GM12878 (cell line): ENCODE data around the gene EID1.

Experiments used
- CREM ChIP-seq: IDR thresholded peaks from 2 replicates; pipeline ENCODE4 v1.6.1; 2014; ENCODE audit warnings: antibody characterized with exemption, low read depth
- EP300 ChIP-seq, 2 experiments: fragments of 150-350 bp in 1 of 2; IDR thresholded peaks; 2 replicates each; pipeline ENCODE4 v1.6.1; 2011 to 2012; ENCODE audit warnings: low read depth in 2 of 2, low read length in 2 of 2, borderline replicate concordance in 1 of 2, improper control_type of control experiment in 1 of 2, inconsistent platforms in 1 of 2; ENCODE audit not compliant: control insufficient read depth in 1 of 2
- HDAC6 ChIP-seq: fragments of 200-600 bp; sonication (generic); IDR thresholded peaks from one replicate; pipeline ENCODE4 v1.8.0; 2017; ENCODE audit warnings: antibody characterized with exemption; ENCODE audit not compliant: unreplicated experiment
- MYC ChIP-seq: IDR thresholded peaks from 2 replicates; pipeline ENCODE4 v1.6.1; 2011; ENCODE audit warnings: mild to moderate bottlenecking, low read length, moderate library complexity, inconsistent platforms; ENCODE audit not compliant: insufficient read depth, insufficient replicate concordance, insufficient read length, severe bottlenecking
- POLR2A ChIP-seq: IDR thresholded peaks from 2 replicates; pipeline ENCODE4 v1.6.1; 2011; ENCODE audit warnings: low read depth, mild to moderate bottlenecking, low read length
- RBBP5 ChIP-seq: fragments of 200-600 bp; sonication (generic); conservative IDR thresholded peaks from 2 replicates; pipeline ENCODE4 v1.6.1; 2016
- STAT3 ChIP-seq: IDR thresholded peaks from 2 replicates; pipeline ENCODE4 v1.6.1; 2011; ENCODE audit warnings: low read depth, low read length, improper control_type of control experiment
- ZNF24 ChIP-seq: fragments of 450-650 bp; IDR thresholded peaks from 2 replicates; pipeline ENCODE4 v1.6.1; 2017; ENCODE audit warnings: antibody characterized with exemption, mild to moderate bottlenecking
- ZNF274 ChIP-seq: IDR thresholded peaks from one replicate; pipeline ENCODE4 v1.8.0; 2011; ENCODE audit not compliant: insufficient read length, insufficient read depth

- TF ChIP-seq RBBP5 (no peak), STAT3 (no peak), ZNF274 (no peak), HDAC6 (no peak), POLR2A (no peak), EP300 (IDR thresholded peaks at IDR 0.05; ENCODE audit: borderline replicate concordance in 1 of 2, control insufficient read depth in 1 of 2, low read depth in 2 of 2, low read length in 2 of 2) (no peak), MYC (no peak), CREM (no peak), ZNF24 (no peak)
These were observed 9.2 kb downstream of the EID1 start for GRCh38 chr15:48887144-48887543.
